ENCODE measurements around the gene CXXC1. TPM values are rescaled to one million over a fixed set of nuclear protein-coding genes. Genes with fewer than 3 reads are reported as not detected.

Gene CXXC1
- 37.4 to 59.7 TPM (median 48.9 TPM) in 5 replicates for total RNA-seq (2022; extraction: Qiagen RNA extraction; ENCODE audit: low read depth)

DNA sequence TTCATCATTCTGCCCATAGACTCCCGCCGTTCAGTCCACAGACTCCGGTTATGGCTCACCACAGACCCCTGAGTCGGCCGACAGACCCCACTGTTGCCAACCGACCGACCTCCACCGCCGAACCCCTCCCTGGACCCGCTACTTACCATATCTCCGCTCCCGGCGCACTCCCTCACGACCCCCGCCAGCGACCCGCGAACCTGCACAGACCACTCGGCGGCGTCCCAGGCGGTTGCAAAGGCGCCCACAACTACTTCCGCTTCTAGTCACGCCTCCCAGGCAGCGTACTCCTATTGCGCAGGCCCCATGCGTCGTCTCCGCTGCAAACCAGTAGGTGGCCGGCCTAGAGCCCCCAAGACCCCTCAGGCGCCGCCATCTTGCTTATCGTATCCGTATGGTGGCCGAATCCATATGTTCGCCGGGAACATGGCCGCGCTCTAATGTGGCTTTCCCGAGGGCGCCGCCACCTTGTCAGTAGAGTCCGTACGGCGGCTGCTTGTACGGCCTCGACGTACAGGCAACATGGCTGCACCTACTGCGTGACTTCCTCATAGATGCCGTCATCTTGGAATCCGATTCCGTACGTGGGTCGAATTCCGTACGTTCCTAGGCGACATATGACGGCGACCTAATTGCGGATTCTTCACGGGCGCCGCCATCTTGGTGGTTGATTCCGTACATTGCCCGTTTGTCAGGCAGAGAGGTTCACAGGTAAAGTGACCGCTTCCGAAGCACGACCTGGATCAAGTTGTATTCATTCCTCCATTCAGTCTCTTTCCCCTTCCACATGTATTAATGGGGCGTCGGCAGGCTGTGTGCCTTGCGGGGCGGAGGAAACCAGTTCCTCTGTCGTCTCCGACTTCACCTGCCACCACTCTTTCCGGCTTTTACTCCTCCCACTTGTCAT is at the start of gene CXXC1:
Gene CXXC1 (minus strand): TSS at position 252 of the 907 bp plus-strand sequence. CDS start 103 bp downstream, at position 149.

GRCh38 chr18:50281295-50281971 is 6.1 kb downstream of the CXXC1 start, which contains the start of gene MBD1:
Gene MBD1, minus strand, starts transcription at chr18:50281523. Its CDS starts 1,531 bp downstream, at chr18:50279992.

GRCh38 chr18:50266248-50266704 is 21.2 kb downstream of the CXXC1 start, which contains the start of gene CFAP53:
Gene CFAP53, minus strand, starts transcription at chr18:50266495. Its CDS starts 91 bp downstream, at chr18:50266404.

Other genes with a start within 250 kb of the CXXC1 start
- gene MYO5B, start 92.5 kb downstream of the CXXC1 start, total RNA-seq (2022; extraction: Qiagen RNA extraction; ENCODE audit: low read depth): 8.4 to 12.8 TPM (median 11.0 TPM) in 5 replicates
- 0.19 to 0.62 TPM (median 0.35 TPM) in 5 replicates for gene CFAP53, start 21.2 kb downstream of the CXXC1 start, total RNA-seq (2022; extraction: Qiagen RNA extraction; ENCODE audit: low read depth)
- 25.8 to 42.4 TPM (median 37.0 TPM) in 5 replicates for gene MBD1, start 6.2 kb downstream of the CXXC1 start, total RNA-seq (2022; extraction: Qiagen RNA extraction; ENCODE audit: low read depth)
- 9.7 to 15.0 TPM (median 12.4 TPM) in 5 replicates for gene SKA1, start 87.4 kb upstream of the CXXC1 start, total RNA-seq (2022; extraction: Qiagen RNA extraction; ENCODE audit: low read depth)